GM23338 (cell line): ENCODE data around the gene IL4I1.

Experiments
- POLR2AphosphoS5 ChIP-seq: IDR thresholded peaks from 2 replicates; pipeline ENCODE4 v1.6.1; 2016; ENCODE audit warnings: antibody characterized with exemption, low read depth
- TF ChIP-seq, protein P1 (sequence below), 2 experiments: fragments of 200-600 bp in 1 of 2; sonication (generic) in 1 of 2; conservative IDR thresholded peaks; 2 replicates each; pipeline versions ENCODE4 v1.5.1 to v1.6.1; 2016 to 2017; ENCODE audit warnings: antibody characterized with exemption in 2 of 2, low read depth in 2 of 2, mild to moderate bottlenecking in 2 of 2, moderate library complexity in 1 of 2

DNA sequence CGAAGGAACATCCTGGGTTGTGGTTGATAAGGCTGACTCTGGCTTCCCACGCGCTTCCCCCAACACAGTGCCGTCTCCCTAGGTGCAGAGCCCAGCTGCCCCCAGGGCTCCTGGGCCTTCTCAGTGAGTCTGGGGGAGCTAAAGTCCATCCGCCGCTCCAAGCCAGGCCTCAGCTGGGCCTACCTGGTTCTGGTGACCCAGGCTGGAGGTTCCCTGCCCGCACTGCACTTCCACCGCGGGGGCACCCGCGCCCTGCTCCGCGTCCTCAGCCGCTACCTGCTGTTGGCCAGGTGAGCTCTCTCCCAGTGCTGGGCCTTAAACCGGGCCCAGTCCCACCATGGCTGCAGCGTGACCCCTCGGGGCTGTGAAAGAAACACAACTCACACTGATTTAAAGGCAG lies 15.5 kb downstream of the IL4I1 start:
- TF ChIP-seq, protein P1, sequence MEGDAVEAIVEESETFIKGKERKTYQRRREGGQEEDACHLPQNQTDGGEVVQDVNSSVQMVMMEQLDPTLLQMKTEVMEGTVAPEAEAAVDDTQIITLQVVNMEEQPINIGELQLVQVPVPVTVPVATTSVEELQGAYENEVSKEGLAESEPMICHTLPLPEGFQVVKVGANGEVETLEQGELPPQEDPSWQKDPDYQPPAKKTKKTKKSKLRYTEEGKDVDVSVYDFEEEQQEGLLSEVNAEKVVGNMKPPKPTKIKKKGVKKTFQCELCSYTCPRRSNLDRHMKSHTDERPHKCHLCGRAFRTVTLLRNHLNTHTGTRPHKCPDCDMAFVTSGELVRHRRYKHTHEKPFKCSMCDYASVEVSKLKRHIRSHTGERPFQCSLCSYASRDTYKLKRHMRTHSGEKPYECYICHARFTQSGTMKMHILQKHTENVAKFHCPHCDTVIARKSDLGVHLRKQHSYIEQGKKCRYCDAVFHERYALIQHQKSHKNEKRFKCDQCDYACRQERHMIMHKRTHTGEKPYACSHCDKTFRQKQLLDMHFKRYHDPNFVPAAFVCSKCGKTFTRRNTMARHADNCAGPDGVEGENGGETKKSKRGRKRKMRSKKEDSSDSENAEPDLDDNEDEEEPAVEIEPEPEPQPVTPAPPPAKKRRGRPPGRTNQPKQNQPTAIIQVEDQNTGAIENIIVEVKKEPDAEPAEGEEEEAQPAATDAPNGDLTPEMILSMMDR (conservative IDR thresholded peaks at IDR 0.05; ENCODE audit: low read depth in 2 of 2), result no peak
- TF ChIP-seq POLR2AphosphoS5, result no peak
